COR-L47 (cell line): ENCODE measurements around the gene BPTF.
"Not testable (repeated sequence)": the region's sequence is repeated elsewhere in the genome, so short reads cannot be mapped to it uniquely, and the experiment has no call there.

Source experiments
- DNase-seq: peaks from one replicate; lab custom pipeline; 2025; lab: John Stamatoyannopoulos, UW

BPTF gene

DNA sequence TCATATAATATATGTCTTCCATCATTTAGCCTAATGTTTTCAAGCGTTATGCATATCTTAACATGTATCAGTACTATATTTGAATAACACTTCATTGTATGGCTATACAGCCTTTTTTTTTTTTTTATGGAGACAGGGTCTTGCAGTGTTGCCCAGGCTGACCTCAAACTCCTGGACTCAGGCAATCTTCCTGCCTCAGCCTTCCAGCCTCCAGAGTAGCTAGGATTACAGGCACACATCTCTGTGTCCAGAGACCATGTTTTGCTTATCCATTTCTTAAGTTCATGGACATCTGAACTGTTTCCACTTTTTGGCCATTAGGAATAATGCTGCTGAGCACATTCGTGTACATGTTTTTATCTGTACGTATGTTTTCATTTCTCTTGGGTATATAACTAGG lies 7.8 kb downstream of the BPTF start:
- no peak for DNase-seq

DNA sequence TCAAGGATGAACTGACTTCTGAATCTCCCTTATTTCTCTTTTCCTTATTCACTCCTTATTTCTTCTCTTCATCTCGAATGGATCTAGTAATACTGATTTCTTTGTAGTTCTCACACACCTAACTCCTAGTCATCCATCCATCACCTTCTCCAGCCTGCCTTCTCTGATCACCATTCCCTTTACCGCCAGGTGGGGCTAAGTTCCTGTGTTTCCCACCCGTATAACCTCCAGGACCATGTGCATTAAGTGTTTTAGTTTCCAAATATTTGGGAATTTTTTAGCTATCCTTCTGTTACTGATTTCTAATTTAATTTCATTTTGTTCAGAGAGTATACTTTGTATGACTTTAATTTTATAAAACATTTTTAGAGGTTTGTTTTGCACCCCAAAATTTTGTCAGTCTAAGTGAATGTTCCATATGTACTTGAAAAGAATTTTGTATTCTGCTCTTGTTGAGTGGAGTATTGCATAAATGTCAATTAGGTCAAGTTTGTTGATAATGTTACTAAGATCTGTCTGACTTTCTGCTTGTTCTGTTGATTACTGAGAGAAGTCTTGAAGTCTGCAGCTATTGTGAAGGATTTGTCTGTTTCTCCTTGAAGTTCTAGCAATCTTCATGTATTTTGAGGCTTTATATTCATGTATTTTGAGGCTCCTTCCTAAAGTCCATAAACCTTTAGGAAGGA lies 8.8 kb downstream of the BPTF start:
- DNase-seq = no peak

DNA sequence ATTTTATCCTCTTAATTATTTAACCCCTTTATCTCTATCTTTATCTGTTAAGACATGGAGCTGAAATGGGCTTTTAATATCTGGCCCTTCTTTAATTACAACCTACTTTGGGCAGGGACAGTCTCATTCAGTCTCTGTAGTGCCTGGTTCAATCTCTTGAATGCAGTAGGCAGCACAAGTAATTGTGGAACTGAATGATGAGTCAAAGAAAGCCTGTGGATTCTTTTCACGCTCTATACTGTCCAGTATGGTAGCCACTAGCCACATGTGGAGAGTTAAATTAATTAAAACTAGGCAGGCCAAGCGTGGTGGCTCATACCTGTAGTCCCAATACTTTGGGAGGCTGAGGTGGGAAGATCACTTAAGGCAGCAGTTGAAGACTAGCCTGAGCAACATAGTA lies 9.3 kb downstream of the BPTF start:
- DNase-seq = no peak

DNA sequence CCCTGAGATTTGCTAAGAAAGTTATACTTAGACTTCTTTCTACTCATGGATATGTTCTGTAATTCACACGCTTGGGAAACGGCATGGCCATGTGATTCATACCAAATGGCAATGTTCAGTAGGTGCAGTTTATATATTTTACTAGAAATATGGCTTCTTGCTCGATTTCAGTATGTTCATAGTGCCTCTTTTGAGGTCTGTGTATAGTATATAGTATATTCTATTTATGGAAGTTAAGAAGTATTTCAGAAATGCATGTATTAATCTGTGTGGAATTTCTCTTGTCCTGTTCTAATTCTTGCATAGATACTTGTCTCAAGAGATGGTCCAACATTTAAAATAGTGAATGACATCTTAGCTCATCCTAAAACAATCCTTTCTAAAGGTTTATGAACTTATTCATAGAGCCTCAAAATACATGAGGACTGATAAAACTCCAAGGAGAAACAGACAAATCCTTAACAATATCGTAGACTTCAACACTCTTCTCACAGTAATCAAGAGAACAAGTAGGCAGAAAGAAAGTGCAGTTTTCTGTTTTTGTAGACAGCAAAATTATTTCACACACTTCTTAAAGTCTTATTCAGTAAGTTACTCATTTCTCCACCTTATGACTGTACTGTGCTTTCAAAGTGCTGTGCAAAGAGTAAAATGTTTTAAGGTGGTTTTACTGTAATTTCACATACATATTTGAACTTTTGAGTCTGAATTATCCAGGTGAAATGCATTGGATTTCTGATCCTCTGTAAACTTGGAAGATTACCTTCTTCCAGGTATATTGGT lies 11.1 kb downstream of the BPTF start:
- DNase-seq = no peak

DNA sequence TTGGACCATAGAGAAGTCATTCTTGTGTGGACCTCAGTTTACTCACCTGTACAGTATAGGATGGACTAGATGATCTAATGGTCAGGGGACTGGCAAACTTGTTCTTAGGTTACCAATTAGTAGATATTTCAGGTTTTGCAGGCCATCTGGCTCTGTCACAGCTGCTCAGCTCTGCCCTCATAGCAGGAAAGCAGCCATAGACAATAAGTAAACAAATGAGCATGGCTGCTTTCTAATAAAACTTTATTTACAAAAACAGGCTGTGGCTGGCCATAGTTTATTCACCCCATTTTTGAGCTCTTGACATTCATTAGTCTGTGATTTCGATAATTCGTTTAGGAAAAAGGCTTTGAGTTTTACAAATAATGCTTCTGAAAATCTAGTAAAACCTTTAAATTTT lies 12.7 kb downstream of the BPTF start:
- DNase-seq = no peak

DNA sequence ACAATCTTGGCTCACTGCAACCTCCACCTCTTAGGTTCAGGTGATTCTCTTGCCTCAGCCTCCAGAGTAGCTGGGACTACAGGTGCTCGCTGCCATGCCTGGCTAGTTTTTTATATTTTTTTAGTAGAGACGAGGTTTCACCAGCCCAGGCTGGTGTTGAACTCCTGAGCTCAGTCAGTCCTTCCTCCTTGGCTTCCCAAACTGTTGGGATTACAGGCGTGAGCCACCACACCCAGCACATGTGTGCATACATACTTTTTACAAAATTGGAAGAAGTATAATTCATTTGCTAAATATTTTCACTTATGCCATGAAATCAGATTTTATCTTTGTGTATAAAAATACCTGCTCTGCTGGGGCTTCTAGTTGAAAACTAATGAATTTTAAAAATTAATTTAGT lies 13.2 kb downstream of the BPTF start:
- DNase-seq = no peak

DNA sequence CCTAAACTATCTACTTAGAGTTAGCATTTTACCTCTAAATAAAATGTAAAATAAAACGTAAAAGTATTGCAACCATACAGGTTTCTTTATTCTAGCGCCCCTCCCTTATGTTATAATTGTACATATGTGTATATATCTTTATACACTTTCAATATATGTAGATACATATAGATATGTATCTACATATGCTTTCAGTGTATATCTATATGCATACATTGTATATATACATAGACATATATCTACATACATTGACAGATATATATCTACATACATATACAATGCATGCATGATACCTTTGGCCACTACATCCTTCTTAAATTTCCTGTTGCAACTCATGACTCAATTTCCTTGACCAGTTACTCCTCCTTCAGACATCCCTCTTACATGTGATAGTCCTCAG lies 16.7 kb downstream of the BPTF start:
- no peak for DNase-seq

DNA sequence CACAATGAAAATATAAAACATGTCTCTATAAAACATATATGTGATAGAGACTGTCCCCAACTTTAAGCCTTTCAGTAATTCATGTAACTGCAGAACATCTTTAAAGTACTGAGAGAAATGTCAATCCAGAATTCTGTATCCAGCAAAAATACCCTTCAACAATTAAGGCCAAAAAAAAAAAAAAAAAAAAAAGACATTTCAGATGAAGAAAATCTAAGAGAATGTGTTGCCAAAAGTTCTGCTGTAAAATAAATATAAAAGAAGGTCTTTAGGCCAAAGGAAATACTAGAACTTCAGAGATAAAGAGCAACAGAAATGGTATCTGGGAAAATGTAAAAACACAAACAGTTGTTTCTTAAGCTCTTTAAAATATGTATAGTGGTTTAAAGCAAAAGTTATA lies 17.3 kb downstream of the BPTF start:
- no peak for DNase-seq

DNA sequence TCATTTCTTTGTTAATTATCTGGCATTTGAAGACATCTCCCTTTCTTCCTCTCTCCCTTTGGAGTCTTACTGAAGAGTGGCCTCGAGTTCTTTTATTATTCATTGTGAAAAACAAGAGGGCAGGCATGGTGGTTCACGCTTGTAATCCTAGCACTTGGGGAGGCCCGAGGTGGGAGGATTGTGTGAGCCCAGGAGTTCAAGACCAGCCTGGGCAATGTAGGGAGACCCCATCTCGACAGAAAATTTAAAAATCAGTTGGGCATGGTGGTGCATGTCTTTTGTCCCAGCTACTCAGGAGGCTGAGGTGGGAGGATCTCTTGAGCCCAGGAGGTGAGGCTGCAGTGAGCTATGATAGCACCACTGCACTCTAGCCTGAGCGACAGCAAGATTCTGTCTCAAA lies 20.1 kb downstream of the BPTF start:
- DNase-seq = no peak

DNA sequence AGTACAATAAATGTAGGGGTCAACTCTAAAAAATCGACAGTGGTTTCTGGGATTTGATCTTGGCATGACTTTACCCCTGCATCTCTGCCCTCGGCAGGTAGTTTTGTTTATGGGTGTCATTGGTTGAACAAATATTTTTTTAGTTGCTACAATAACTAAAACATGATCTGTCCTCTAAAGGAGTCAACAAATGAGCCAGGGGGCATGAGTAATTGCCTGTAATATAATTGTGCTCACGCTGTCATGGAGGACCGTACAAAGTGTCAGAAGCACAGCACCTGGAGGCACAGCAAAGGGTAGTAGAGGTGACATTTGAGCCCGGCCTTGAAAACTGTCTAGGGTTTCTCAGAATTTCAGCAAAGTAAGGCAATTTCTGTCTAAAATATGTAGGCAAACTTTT lies 22.9 kb downstream of the BPTF start:
- DNase-seq = peak; percentile 24

DNA sequence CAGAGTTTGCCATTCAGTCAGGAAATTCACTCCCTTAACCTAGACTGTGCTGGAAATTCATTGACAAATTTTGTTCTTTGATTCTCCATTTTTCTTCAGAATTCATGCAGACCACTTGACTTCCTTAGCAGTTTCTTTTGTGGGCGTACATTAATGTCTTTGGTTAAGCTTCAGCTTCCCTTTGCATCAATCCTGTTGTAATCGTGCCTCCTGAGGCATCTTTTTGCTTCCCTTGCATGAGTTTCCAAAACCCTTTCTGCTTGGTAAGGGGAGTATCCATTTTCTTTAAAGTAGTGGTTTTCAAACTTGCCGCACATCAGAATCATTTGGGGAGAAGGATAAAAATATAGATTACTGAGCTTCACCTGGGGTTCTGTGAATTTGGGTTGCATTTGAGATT lies 23.5 kb downstream of the BPTF start:
- not testable (repeated sequence) for DNase-seq

DNA sequence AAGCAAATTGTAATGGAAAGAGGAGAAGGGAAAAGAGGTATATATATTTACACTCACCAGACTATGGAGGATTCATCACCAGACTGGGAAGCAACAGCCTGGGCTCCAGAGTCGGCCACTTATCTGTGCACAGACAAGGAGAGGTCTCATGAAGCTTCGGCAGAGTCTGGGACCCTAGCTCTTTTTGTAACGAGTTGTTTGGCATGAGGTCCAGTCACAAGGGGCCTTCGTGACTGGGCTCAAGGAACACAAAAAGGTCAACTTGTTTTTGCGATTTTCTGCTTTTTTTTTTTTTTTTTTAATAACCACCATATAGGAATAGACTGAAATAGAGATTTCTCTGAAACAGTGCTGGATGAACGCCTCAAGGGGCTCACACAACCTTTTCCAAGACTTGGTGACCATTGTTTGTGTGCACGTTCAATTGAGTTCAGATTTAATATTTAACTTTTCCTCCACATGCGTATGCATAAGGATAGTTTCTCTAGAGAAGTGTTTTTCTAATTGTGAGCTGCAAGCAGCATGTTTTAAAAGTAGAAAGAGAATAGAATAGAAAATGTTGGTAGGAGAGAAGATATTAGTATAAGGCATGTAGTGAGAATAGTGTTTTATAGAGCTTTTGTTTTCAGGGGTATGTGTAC lies 25.8 kb downstream of the BPTF start:
- DNase-seq = no peak

DNA sequence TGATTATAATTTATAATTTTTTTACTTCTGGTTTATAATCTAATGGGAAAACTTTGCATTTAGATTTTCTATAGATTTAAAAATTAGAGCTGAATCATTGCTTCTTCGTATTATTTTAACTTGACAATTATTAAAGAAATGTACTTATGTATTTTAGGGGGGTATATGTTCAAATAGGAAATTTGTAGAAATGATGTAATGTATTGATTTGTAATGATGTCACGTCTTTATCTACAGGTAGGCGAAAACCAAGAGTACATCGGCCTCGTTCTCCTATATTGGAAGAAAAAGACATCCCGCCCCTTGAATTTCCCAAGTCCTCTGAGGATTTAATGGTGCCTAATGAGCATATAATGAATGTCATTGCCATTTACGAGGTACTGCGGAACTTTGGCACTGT lies 28.4 kb downstream of the BPTF start:
- DNase-seq = no peak

DNA sequence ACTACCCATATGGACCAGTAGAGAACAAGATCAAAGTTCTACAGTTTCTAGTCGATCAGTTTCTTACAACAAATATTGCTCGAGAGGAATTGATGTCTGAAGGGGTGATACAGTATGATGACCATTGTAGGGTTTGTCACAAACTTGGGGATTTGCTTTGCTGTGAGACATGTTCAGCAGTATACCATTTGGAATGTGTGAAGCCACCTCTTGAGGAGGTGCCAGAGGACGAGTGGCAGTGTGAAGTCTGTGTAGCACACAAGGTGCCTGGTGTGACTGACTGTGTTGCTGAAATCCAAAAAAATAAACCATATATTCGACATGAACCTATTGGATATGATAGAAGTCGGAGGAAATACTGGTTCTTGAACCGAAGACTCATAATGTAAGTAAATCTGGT lies 29.1 kb downstream of the BPTF start:
- no peak for DNase-seq

DNA sequence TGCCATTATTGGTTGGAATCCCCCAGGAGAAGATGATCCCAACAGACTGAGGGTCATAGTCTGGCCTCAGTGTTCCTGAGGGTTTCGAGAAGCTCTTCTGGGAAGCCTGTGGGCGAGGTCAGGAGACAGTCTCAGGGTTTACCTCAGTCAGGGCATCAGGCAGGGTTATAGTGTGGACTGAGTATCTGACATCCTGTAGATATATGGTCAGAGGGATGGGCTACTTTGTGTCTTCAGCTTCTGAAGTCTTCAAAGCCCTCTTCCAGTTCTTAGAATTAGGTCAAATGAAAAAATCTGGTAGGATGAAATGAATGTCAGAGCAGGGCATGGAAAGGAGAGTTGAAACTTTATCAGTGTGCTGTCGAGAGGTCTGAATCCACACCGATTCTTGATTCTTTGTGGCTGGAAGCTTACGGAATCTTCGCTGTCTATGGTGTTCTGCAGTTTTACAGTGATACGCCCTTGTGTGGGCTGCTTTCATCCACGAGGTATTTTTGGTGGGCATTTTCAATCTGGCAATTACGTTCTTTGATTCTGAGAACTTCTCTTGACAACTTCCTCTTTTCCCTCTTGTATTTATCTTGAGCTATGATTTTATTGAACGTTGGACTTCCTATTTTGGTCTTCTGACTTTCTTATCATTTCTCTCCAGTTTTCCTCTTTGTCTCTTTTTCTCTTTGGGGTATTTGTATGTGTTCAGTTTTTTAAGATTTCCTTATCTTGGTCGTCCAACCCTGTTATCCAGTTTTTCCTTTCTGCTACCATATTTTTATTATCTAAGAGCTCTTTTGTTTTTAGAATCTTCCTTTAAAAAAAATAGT lies 30.4 kb downstream of the BPTF start:
- no peak for DNase-seq

DNA sequence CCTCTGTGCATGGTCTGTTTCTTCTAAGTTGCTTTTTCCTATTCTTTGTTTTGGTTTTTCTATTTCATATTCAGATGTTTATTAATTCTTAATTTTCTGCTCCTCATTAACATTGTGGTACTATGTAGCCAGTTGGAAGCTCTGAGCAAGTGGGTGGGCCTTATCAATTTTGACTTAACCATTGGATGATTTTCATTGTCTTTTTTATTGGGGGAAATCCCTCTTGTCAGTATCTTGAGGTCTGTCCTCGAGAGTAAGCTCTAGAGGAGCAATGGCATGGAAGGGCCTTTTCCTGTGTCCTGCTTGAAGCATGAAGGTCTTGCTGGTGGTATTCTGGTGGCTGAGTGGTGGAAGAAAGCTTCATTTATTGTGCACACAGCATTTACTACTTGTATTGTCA lies 31.1 kb downstream of the BPTF start:
- DNase-seq = not testable (repeated sequence)

DNA sequence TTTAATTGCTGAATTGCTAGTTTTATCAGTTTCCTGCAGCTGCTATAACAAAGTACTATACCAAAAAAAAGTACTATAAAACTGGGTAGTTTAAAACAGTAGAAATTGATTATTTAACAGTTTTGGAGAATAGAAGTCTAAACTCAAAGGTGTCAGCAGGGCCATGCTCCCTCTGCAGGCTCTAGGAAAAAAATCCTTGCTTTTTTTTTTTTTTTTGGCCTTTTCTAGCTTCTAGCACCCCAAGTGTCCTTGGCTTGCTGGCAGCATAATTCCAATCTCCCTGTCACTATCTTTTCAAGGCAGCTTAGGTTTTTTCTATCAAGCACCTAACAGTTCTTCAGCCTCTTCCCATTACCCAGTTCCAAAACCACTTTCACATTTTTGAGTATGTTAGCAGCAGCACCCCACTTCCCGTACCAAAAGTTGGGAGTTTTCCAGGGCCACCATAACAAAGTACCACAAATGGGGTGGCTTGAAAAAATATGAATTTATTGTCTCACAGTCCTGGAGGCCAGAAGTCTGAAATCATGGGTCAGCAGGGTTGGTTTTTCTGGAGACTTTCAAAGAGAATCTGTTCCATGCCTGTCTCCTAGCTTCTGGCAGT lies 37.4 kb downstream of the BPTF start:
- DNase-seq = no peak

DNA sequence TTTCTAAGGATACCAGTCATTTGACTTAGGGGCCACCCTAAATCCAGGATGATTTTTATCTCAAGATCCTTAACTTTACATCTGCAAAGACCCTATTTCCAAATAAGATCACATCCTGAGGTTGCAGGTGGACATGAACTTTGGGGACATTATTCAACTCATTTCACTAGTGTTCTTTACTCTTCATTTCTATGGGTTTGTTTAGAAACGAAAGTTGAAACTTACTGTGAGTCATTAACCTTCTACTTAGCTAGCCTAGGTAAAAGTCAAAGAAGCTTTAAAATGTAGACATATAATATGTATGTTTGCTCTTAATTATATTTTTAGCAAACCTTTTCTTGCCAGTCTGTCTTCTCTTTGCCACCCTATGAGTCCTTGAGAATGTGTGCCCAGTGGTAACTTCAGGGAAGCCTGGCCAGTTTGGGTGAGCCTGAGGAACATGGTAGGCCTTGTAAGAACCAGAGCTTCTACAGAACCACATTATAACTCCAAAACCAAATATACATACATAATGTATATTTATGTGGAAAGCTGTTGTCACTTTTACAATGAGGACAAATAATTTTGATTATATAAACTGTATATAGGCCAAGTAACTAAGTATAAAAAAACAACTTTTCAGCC lies 38.4 kb downstream of the BPTF start:
- DNase-seq = no peak

DNA sequence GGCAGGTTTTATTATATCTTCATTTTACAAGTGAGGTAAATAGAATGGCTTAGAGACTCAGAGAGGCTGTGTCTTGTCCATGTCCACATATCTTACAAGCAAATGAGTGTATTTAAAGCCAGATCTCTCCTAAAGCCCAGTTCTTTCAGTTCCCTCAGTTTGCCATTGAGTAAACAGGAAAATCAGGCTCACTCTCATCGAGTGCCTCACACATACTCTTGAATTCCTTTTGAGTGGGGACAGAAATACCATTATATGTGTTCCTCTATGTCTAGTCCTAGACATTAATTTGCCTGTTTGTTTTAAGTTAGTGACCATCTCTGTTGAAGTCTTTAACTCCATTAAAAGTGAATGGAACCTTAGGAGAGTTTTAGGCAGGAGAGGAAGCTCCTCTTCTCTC lies 40.1 kb downstream of the BPTF start:
- DNase-seq = no peak

DNA sequence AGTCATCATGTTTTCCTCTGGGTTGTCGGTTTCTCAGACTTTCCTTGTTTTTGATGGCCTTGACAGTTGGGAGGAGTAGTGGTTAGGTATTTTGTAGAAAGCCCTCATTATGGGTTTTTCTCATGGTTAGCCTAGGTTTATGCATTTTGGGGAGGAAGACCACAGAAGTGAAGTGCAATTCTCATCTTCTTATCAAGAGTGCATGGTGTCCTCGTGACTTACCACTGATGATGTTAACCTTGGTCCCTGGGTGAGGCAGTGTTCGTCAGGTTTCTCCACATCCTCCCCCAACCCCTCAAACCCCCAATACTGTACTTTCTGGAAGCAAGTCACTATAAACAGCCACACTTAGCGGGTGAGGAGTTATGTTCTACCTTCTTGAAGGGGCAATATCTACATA lies 42.3 kb downstream of the BPTF start:
- no peak for DNase-seq

DNA sequence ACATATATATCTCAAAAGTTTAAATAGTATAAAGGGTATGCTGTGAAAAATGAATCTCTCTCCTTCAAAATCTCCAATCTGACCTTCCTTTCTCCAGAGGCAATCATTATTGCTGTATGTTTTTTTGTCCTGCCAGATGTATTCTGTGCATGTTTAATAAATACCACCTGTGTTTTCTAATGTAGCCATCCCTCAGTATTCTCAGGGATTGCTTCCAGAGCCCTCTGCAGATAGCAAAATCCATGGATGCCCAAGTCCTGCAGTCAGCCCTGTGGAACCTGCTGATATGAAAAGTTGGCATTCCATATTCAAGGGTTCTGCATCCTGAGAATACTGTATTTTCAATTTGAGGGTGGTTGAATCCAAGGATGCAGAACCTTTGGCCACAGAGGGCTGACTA lies 42.9 kb downstream of the BPTF start:
- DNase-seq = no peak

DNA sequence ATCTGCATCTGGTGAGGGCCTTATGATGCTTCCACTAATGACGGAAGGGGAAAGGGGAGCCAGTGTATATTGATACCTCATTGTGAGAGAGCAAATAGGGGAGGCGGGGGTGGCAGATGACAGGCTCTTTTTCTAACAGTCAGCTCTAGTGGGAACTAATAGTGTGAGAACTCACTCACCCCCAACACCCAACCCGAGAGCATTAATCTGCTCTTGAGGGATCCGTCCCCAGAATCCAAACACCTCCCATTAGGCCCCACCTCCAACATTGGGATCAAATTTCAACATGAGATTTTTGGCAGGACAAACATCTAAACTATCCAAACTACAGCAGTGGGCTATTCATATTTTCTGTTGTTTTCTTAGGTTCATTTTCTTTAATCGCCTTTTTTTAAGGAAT lies 54.4 kb downstream of the BPTF start:
- DNase-seq = no peak
